Transverse colon (tissue), 4 donors: Measurements from ENCODE around the gene FKBP4.

Experiments
- CTCF ChIP-seq, 5 experiments: fragments of 200-600 bp in 3 of 5; fragments of 450-650 bp in 2 of 5; sonication (generic) in 3 of 5; IDR thresholded peaks; 1 replicate in 2 of 5; 2 replicates in 3 of 5; pipeline ENCODE4 v1.5.1; 2016 to 2017; ENCODE audit warnings: antibody characterized with exemption in 5 of 5, inconsistent platforms in 3 of 5, mild to moderate bottlenecking in 2 of 5, moderate library complexity in 1 of 5
- EP300 ChIP-seq: sonication (generic); formaldehyde crosslinking; IDR thresholded peaks from one replicate; pipeline ENCODE4 v1.6.1; 2017; ENCODE audit warnings: antibody characterized with exemption, low read depth
- POLR2A ChIP-seq: fragments of 450-650 bp; IDR thresholded peaks from one replicate; pipeline ENCODE4 v1.6.1; 2016; ENCODE audit warnings: antibody characterized with exemption, mild to moderate bottlenecking, moderate library complexity
- POLR2AphosphoS5 ChIP-seq, 3 donors: sonication (generic); formaldehyde crosslinking; IDR thresholded peaks; one replicate each; pipeline ENCODE4 v1.6.1; 2016; ENCODE audit warnings: antibody characterized with exemption in 3 of 3

- TF ChIP-seq CTCF (IDR thresholded peaks at IDR 0.05) = no peak
- no peak for TF ChIP-seq POLR2A
- no peak for TF ChIP-seq POLR2AphosphoS5 (IDR thresholded peaks at IDR 0.05)
- TF ChIP-seq EP300 = no peak
These were observed 44.6 kb upstream of the FKBP4 start for GRCh38 chr12:2750185-2750584.
